Measurements from ENCODE around the gene TMEM91. TPM values are rescaled to one million over a fixed set of nuclear protein-coding genes. Genes with fewer than 3 reads are reported as not detected.

Gene TMEM91
- total and polyA plus RNA-seq, 2 of the 13 experiments (the other 11 are each of a cell fraction or from before 2014, with no cell fraction given) = 6.3 to 10.3 TPM

- TF ChIP-seq FOXK1 (CRISPR knock-in tag; IDR thresholded peaks at IDR 0.05; ENCODE audit: borderline replicate concordance, low read depth) (0 out of 2 replicates have a peak, but pooled peaks have one; percentile 11), ZNF432 (CRISPR knock-in tag; IDR thresholded peaks at IDR 0.05; ENCODE audit: borderline replicate concordance) (no peak), AHR (CRISPR knock-in tag; IDR thresholded peaks at IDR 0.05) (no peak), RARG (CRISPR knock-in tag; IDR thresholded peaks at IDR 0.05; ENCODE audit: low read depth) (no peak), BHLHE40 (IDR thresholded peaks at IDR 0.05; ENCODE audit: low read length) (no peak), SMAD1 (CRISPR knock-in tag; IDR thresholded peaks at IDR 0.05; ENCODE audit: borderline replicate concordance, low read depth) (no peak), FOXO4 (CRISPR knock-in tag; conservative IDR thresholded peaks at IDR 0.05) (no peak), POLR2AphosphoS5 (IDR thresholded peaks at IDR 0.05; ENCODE audit: low read depth, low read length) (peak; percentile 87), FLYWCH1 (CRISPR knock-in tag; IDR thresholded peaks at IDR 0.05) (no peak), PREB (CRISPR knock-in tag; IDR thresholded peaks at IDR 0.05) (no peak), ZNF569 (CRISPR knock-in tag; IDR thresholded peaks at IDR 0.05; ENCODE audit: borderline replicate concordance) (no peak), NFE2L2 (IDR thresholded peaks at IDR 0.05; ENCODE audit: low read length) (no peak), ZNF672 (CRISPR knock-in tag; IDR thresholded peaks at IDR 0.05) (no peak), NFRKB (IDR thresholded peaks at IDR 0.05) (0 out of 2 replicates have a peak, but pooled peaks have one; percentile 13), KLF13 (CRISPR knock-in tag; IDR thresholded peaks at IDR 0.05) (no peak), CBX1 (IDR thresholded peaks at IDR 0.05; ENCODE audit: low read depth) (no peak), CC2D1A (CRISPR knock-in tag; IDR thresholded peaks at IDR 0.05) (no peak), ZNF280B (CRISPR knock-in tag; IDR thresholded peaks at IDR 0.05; ENCODE audit: borderline replicate concordance) (0 out of 2 replicates have a peak, but pooled peaks have one; percentile 18), SAP130 (CRISPR knock-in tag; IDR thresholded peaks at IDR 0.05; ENCODE audit: low read depth) (peak; percentile 76)
- TF ChIP-seq, protein P1, sequence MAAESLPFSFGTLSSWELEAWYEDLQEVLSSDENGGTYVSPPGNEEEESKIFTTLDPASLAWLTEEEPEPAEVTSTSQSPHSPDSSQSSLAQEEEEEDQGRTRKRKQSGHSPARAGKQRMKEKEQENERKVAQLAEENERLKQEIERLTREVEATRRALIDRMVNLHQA (CRISPR knock-in tag; IDR thresholded peaks at IDR 0.05) = no peak
- TF ChIP-seq, protein P2, sequence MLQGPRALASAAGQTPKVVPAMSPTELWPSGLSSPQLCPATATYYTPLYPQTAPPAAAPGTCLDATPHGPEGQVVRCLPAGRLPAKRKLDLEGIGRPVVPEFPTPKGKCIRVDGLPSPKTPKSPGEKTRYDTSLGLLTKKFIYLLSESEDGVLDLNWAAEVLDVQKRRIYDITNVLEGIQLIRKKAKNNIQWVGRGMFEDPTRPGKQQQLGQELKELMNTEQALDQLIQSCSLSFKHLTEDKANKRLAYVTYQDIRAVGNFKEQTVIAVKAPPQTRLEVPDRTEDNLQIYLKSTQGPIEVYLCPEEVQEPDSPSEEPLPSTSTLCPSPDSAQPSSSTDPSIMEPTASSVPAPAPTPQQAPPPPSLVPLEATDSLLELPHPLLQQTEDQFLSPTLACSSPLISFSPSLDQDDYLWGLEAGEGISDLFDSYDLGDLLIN (CRISPR knock-in tag; IDR thresholded peaks at IDR 0.05; ENCODE audit: borderline replicate concordance) = no peak
Observed at GRCh38 chr19:41363753-41364523, 12.4 kb upstream of the TMEM91 start, which contains the start of gene B9D2 (continued).

Measured in HepG2 (cell line).